WTC11 (cell line): Measurements from ENCODE around the gene SCAI. TPM values are rescaled to one million over a fixed set of nuclear protein-coding genes. Genes with fewer than 3 reads are reported as not detected.

Source experiments
- ATAC-seq: fragments of 200-7000 bp; cut with Tn5 transposase; 2 replicates; pipeline ENCODE4 v1.10.0; 2021; ENCODE audit warnings: mild to moderate bottlenecking, moderate library complexity
- CTCF ChIA-PET: fragments of 300-600 bp; sonication (Branson Sonifier 250); formaldehyde crosslinking; loops from one replicate; lab custom pipeline; 2021; ENCODE audit warnings: antibody characterized with exemption; lab: Charles Lee
- POLR2A ChIA-PET: fragments of 350-600 bp; sonication (Branson Sonifier 250); formaldehyde crosslinking; loops from one replicate; lab custom pipeline; 2021; ENCODE audit warnings: antibody characterized with exemption; lab: Charles Lee
- DNase-seq: peaks from one replicate; pipeline ENCODE4 v3.0.0; 2021; ENCODE audit warnings: low spot score
- H3K27ac Mint-ChIP-seq: 2 replicates; pipeline ENCODE4 v1.8.0; 2021; ENCODE audit warnings: mixed read lengths
- H3K27me3 Mint-ChIP-seq: 2 replicates; pipeline ENCODE4 v1.8.0; 2021; ENCODE audit warnings: low read depth, mild to moderate bottlenecking, moderate library complexity, mixed read lengths
- H3K36me3 Mint-ChIP-seq: 2 replicates; pipeline ENCODE4 v1.8.0; 2021; ENCODE audit warnings: mixed read lengths
- H3K4me1 Mint-ChIP-seq: 2 replicates; pipeline ENCODE4 v1.8.0; 2022; ENCODE audit warnings: mixed read lengths
- H3K4me3 Mint-ChIP-seq: 2 replicates; pipeline ENCODE4 v1.8.0; 2021; ENCODE audit warnings: mild to moderate bottlenecking, moderate library complexity, mixed read lengths
- H3K9me3 Mint-ChIP-seq: 2 replicates; pipeline ENCODE4 v1.8.0; 2021; ENCODE audit warnings: mixed read lengths
- CDX4 ChIP-seq: fragments of 250-450 bp; sonication (Bioruptor Pico); IDR thresholded peaks from 2 replicates; pipeline ENCODE4 v1.9.0; 2021; ENCODE audit warnings: moderate library complexity, mild to moderate bottlenecking, inconsistent platforms, borderline replicate concordance
- ESRRA ChIP-seq: sonication (generic); formaldehyde crosslinking; IDR thresholded peaks from 2 replicates; pipeline ENCODE4 v1.8.1; 2022; ENCODE audit warnings: mild to moderate bottlenecking, missing genetic modification reagents, borderline replicate concordance
- FOXK1 ChIP-seq: sonication (generic); formaldehyde crosslinking; IDR thresholded peaks from 2 replicates; pipeline ENCODE4 v1.8.0; 2022; ENCODE audit warnings: mild to moderate bottlenecking, moderate library complexity, missing genetic modification reagents
- FOXP4 ChIP-seq: sonication (generic); formaldehyde crosslinking; IDR thresholded peaks from 2 replicates; pipeline ENCODE4 v1.8.0; 2022; ENCODE audit warnings: mild to moderate bottlenecking, missing genetic modification reagents
- GTF2I ChIP-seq: fragments of 250-450 bp; sonication (Bioruptor Pico); conservative IDR thresholded peaks from 2 replicates; pipeline ENCODE4 v1.4.0; 2021; ENCODE audit warnings: mild to moderate bottlenecking
- IRF2 ChIP-seq: sonication (generic); formaldehyde crosslinking; IDR thresholded peaks from 2 replicates; pipeline ENCODE4 v1.8.0; 2022; ENCODE audit warnings: low read depth, missing genetic modification reagents, borderline replicate concordance
- JAZF1 ChIP-seq: fragments of 250-450 bp; sonication (Bioruptor Pico); IDR thresholded peaks from 2 replicates; pipeline ENCODE4 v1.9.0; 2021; ENCODE audit warnings: moderate library complexity, mild to moderate bottlenecking, inconsistent platforms
- KAT7 ChIP-seq: sonication (generic); formaldehyde crosslinking; IDR thresholded peaks from 2 replicates; pipeline ENCODE4 v1.8.1; 2023; ENCODE audit warnings: missing genetic modification reagents, mild to moderate bottlenecking, borderline replicate concordance
- MAX ChIP-seq: sonication (generic); formaldehyde crosslinking; IDR thresholded peaks from 2 replicates; pipeline ENCODE4 v1.8.0; 2022; ENCODE audit warnings: mild to moderate bottlenecking, missing genetic modification reagents
- NFYB ChIP-seq: sonication (generic); formaldehyde crosslinking; conservative IDR thresholded peaks from 2 replicates; pipeline ENCODE4 v1.8.0; 2022; ENCODE audit warnings: low read depth, missing genetic modification reagents
- NR1H2 ChIP-seq: sonication (generic); formaldehyde crosslinking; IDR thresholded peaks from 2 replicates; pipeline ENCODE4 v1.9.0; 2021; ENCODE audit warnings: mild to moderate bottlenecking, moderate library complexity, missing genetic modification reagents
- NR2C2 ChIP-seq: sonication (generic); formaldehyde crosslinking; IDR thresholded peaks from 2 replicates; pipeline ENCODE4 v1.8.0; 2022; ENCODE audit warnings: mild to moderate bottlenecking, missing genetic modification reagents
- OVOL2 ChIP-seq: fragments of 250-450 bp; sonication (Bioruptor Pico); IDR thresholded peaks from 2 replicates; pipeline ENCODE4 v1.9.0; 2021; ENCODE audit warnings: mild to moderate bottlenecking, borderline replicate concordance
- SP1 ChIP-seq: sonication (generic); formaldehyde crosslinking; conservative IDR thresholded peaks from 2 replicates; pipeline ENCODE4 v1.8.1; 2022; ENCODE audit warnings: missing genetic modification reagents
- TEAD4 ChIP-seq: sonication (generic); formaldehyde crosslinking; IDR thresholded peaks from 2 replicates; pipeline ENCODE4 v1.8.0; 2022; ENCODE audit warnings: mild to moderate bottlenecking, missing genetic modification reagents
- ZBTB43 ChIP-seq: sonication (generic); formaldehyde crosslinking; IDR thresholded peaks from 2 replicates; pipeline ENCODE4 v1.8.1; 2023; ENCODE audit warnings: mild to moderate bottlenecking, missing genetic modification reagents
- ZMAT4 ChIP-seq: fragments of 250-450 bp; sonication (Bioruptor Pico); IDR thresholded peaks from 2 replicates; pipeline ENCODE4 v1.9.0; 2021; ENCODE audit warnings: mild to moderate bottlenecking
- ZNF317 ChIP-seq: sonication (generic); formaldehyde crosslinking; IDR thresholded peaks from 2 replicates; pipeline ENCODE4 v1.8.1; 2023; ENCODE audit warnings: low read depth, mild to moderate bottlenecking, moderate library complexity, missing genetic modification reagents, borderline replicate concordance
- ZNF416 ChIP-seq: fragments of 250-450 bp; sonication (Bioruptor Pico); IDR thresholded peaks from 2 replicates; pipeline ENCODE4 v1.9.0; 2021; ENCODE audit warnings: mild to moderate bottlenecking, inconsistent platforms
- ZNF423 ChIP-seq: fragments of 250-450 bp; sonication (Bioruptor Pico); IDR thresholded peaks from 2 replicates; pipeline ENCODE4 v2.1.2; 2022; ENCODE audit warnings: mild to moderate bottlenecking, moderate library complexity
- ZNF512 ChIP-seq: sonication (generic); formaldehyde crosslinking; IDR thresholded peaks from 2 replicates; pipeline ENCODE4 v1.8.1; 2022; ENCODE audit warnings: missing genetic modification reagents, borderline replicate concordance
- total RNA-seq: library from RNA; stranded (reverse); gene quantifications from 3 replicates; pipeline ENCODE4 v1.2.3, GENCODE V29; 2021
- TF ChIP-seq, protein P1 (sequence below): sonication (generic); formaldehyde crosslinking; IDR thresholded peaks from 2 replicates; pipeline ENCODE4 v1.8.0; 2023; ENCODE audit warnings: missing genetic modification reagents, mild to moderate bottlenecking, borderline replicate concordance
- TF ChIP-seq, protein P2 (sequence below): sonication (generic); formaldehyde crosslinking; IDR thresholded peaks from 2 replicates; pipeline ENCODE4 v1.8.0; 2022; ENCODE audit warnings: mild to moderate bottlenecking, missing genetic modification reagents

Gene SCAI
- total RNA-seq, 1 experiment from 2014 or later = 20.4 TPM

DNA sequence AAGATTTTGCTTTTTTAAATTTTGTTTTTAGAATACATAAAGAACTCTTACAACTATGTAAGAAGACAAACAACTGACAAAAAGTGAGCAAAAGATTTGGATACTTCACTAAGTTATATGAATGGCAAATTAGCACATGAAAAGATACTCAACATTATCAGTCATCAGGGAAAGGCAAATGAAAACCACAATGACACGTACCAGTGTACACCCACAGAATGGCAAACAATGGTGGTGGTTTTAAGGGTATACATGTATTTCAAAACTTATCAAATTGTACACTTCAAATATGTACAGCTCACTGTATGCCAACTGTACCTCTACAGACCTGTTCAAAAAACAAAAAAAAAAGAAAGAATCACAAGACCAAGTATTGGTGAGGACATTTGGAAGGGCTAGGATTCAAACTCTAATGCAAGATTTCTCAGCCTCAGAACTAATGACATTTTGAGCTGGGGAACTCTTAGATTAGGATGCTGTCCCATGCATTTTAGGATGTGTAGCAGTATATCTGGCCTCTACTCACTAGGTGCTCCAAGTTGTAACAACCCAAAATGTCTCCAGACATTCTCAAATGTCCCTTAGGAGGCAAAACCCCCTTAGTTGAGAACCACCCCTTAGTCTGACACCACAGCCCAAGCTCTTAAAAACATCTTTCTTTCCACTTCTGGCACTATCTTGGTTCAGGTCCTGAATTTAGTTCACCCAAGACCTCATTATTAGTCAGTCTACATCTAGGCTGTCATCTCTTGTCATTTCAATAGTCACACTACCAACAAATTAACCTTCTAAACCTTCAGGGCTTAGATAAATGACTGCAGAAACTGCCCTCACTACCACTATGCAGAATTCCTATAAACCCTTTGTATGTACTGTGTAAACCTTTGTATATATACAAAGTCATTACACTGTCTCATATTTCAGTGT, 9.7 kb downstream of the SCAI start (continued):
- TF ChIP-seq NR2C2 (no peak), SP1 (CRISPR knock-in tag) (no peak), ZBTB43 (CRISPR knock-in tag) (no peak), ZNF416 (CRISPR knock-in tag) (no peak), ZNF317 (CRISPR knock-in tag) (no peak), OVOL2 (CRISPR knock-in tag) (no peak), NFYB (CRISPR knock-in tag) (no peak), TEAD4 (CRISPR knock-in tag) (no peak)
- TF ChIP-seq, protein P1, sequence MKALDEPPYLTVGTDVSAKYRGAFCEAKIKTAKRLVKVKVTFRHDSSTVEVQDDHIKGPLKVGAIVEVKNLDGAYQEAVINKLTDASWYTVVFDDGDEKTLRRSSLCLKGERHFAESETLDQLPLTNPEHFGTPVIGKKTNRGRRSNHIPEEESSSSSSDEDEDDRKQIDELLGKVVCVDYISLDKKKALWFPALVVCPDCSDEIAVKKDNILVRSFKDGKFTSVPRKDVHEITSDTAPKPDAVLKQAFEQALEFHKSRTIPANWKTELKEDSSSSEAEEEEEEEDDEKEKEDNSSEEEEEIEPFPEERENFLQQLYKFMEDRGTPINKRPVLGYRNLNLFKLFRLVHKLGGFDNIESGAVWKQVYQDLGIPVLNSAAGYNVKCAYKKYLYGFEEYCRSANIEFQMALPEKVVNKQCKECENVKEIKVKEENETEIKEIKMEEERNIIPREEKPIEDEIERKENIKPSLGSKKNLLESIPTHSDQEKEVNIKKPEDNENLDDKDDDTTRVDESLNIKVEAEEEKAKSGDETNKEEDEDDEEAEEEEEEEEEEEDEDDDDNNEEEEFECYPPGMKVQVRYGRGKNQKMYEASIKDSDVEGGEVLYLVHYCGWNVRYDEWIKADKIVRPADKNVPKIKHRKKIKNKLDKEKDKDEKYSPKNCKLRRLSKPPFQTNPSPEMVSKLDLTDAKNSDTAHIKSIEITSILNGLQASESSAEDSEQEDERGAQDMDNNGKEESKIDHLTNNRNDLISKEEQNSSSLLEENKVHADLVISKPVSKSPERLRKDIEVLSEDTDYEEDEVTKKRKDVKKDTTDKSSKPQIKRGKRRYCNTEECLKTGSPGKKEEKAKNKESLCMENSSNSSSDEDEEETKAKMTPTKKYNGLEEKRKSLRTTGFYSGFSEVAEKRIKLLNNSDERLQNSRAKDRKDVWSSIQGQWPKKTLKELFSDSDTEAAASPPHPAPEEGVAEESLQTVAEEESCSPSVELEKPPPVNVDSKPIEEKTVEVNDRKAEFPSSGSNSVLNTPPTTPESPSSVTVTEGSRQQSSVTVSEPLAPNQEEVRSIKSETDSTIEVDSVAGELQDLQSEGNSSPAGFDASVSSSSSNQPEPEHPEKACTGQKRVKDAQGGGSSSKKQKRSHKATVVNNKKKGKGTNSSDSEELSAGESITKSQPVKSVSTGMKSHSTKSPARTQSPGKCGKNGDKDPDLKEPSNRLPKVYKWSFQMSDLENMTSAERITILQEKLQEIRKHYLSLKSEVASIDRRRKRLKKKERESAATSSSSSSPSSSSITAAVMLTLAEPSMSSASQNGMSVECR (CRISPR knock-in tag) = no peak

- CTCF ChIA-PET = interaction anchor here (0.6 to 1.7 kb wide), 2 partner anchors 10 to 12 kb away, joined by 3 to 7 read pairs; partner anchors contain the start of gene SCAI
- H3K4me1 Mint-ChIP-seq = no peaks in the 10 kb centered on the region
- no peaks in the 10 kb centered on the region for H3K27me3 Mint-ChIP-seq
- TF ChIP-seq NR1H2 (CRISPR knock-in tag) (no peak), TEAD4 (CRISPR knock-in tag) (no peak), SP1 (CRISPR knock-in tag) (no peak), GTF2I (CRISPR knock-in tag) (no peak), ZMAT4 (CRISPR knock-in tag) (no peak), ZNF512 (CRISPR knock-in tag) (no peak), KAT7 (CRISPR knock-in tag) (no peak), ZNF423 (no peak), JAZF1 (CRISPR knock-in tag) (no peak), IRF2 (CRISPR knock-in tag) (no peak), CDX4 (CRISPR knock-in tag) (no peak), FOXK1 (no peak), ESRRA (no peak), MAX (CRISPR knock-in tag) (no peak), FOXP4 (CRISPR knock-in tag) (no peak)
- TF ChIP-seq, protein P2, sequence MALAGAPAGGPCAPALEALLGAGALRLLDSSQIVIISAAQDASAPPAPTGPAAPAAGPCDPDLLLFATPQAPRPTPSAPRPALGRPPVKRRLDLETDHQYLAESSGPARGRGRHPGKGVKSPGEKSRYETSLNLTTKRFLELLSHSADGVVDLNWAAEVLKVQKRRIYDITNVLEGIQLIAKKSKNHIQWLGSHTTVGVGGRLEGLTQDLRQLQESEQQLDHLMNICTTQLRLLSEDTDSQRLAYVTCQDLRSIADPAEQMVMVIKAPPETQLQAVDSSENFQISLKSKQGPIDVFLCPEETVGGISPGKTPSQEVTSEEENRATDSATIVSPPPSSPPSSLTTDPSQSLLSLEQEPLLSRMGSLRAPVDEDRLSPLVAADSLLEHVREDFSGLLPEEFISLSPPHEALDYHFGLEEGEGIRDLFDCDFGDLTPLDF (CRISPR knock-in tag) = no peak
- ATAC-seq = no peak
- DNase-seq = no peak
- H3K4me3 Mint-ChIP-seq = no peak overlapping the region
- POLR2A ChIA-PET = no interaction called here
- H3K27ac Mint-ChIP-seq = no peak overlapping the region
- H3K9me3 Mint-ChIP-seq = no peaks in the 10 kb centered on the region
- H3K36me3 Mint-ChIP-seq = 0 out of 2 replicates have a peak, but pooled peaks cover 2% of the 10 kb centered on the region
Observed at GRCh38 chr9:125131778-125132177, 11.6 kb downstream of the SCAI start.
